HepG2 (cell line): ENCODE measurements around the gene ADAM8. TPM values are rescaled to one million over a fixed set of nuclear protein-coding genes. Genes with fewer than 3 reads are reported as not detected.

Experiments
- BRCA1 ChIP-seq: sonication (generic); formaldehyde crosslinking; IDR thresholded peaks from 2 replicates; pipeline ENCODE4 v1.4.0; 2020; ENCODE audit warnings: missing genetic modification reagents
- CEBPZ ChIP-seq: IDR thresholded peaks from 2 replicates; pipeline ENCODE4 v1.6.1; 2012; ENCODE audit warnings: low read length, improper control_type of control experiment
- DRAP1 ChIP-seq: IDR thresholded peaks from 2 replicates; pipeline ENCODE4 v1.6.1; 2016; ENCODE audit warnings: missing genetic modification reagents, missing compliant biosample characterization
- ELF3 ChIP-seq: IDR thresholded peaks from 2 replicates; pipeline ENCODE4 v1.6.1; 2016; ENCODE audit warnings: missing genetic modification reagents, missing compliant biosample characterization
- FLYWCH1 ChIP-seq: sonication (generic); formaldehyde crosslinking; IDR thresholded peaks from 2 replicates; pipeline ENCODE4 v1.8.1; 2023; ENCODE audit warnings: mild to moderate bottlenecking, missing genetic modification reagents
- FOXA1 ChIP-seq, 2 experiments: fragments of 450-650 bp in 1 of 2; sonication (generic) in 1 of 2; formaldehyde crosslinking in 1 of 2; IDR thresholded peaks; 2 replicates each; pipeline versions ENCODE4 v1.4.0 to v1.6.1; 2016 to 2020; ENCODE audit warnings: missing genetic modification reagents in 1 of 2
- FOXC1 ChIP-seq: sonication (generic); formaldehyde crosslinking; IDR thresholded peaks from 2 replicates; pipeline ENCODE4 v1.8.0; 2022; ENCODE audit warnings: mild to moderate bottlenecking, missing genetic modification reagents, borderline replicate concordance
- FOXP1 ChIP-seq, 2 experiments: fragments of 450-650 bp in 1 of 2; IDR thresholded peaks; 2 replicates each; pipeline ENCODE4 v1.6.1; 2017 to 2018; ENCODE audit warnings: antibody characterized with exemption in 1 of 2
- MAF1 ChIP-seq: sonication (generic); formaldehyde crosslinking; IDR thresholded peaks from 2 replicates; pipeline ENCODE4 v1.5.0; 2020; ENCODE audit warnings: missing genetic modification reagents, borderline replicate concordance
- MNT ChIP-seq: fragments of 450-650 bp; IDR thresholded peaks from 2 replicates; pipeline ENCODE4 v1.6.1; 2016
- REPIN1 ChIP-seq: sonication (generic); formaldehyde crosslinking; IDR thresholded peaks from 2 replicates; pipeline ENCODE4 v1.8.0; 2022; ENCODE audit warnings: missing genetic modification reagents, low read depth, mild to moderate bottlenecking, borderline replicate concordance
- SIN3A ChIP-seq: IDR thresholded peaks from 2 replicates; pipeline ENCODE4 v1.6.1; 2011; ENCODE audit warnings: low read depth, mild to moderate bottlenecking, control low read depth, low read length, borderline replicate concordance
- TFDP2 ChIP-seq: sonication (generic); formaldehyde crosslinking; IDR thresholded peaks from 2 replicates; pipeline ENCODE4 v1.4.0; 2020; ENCODE audit warnings: missing genetic modification reagents
- YEATS2 ChIP-seq: sonication (generic); formaldehyde crosslinking; IDR thresholded peaks from 2 replicates; pipeline ENCODE4 v1.4.0; 2020; ENCODE audit warnings: missing genetic modification reagents, borderline replicate concordance
- ZNF18 ChIP-seq: sonication (generic); formaldehyde crosslinking; IDR thresholded peaks from 2 replicates; pipeline ENCODE4 v1.8.0; 2022; ENCODE audit warnings: mild to moderate bottlenecking, missing genetic modification reagents; ENCODE audit not compliant: insufficient replicate concordance
- ZNF292 ChIP-seq: sonication (generic); formaldehyde crosslinking; IDR thresholded peaks from 2 replicates; pipeline ENCODE4 v1.8.1; 2022; ENCODE audit warnings: mild to moderate bottlenecking, low read depth, missing genetic modification reagents, borderline replicate concordance
- ZNF331 ChIP-seq: sonication (generic); formaldehyde crosslinking; IDR thresholded peaks from 2 replicates; pipeline ENCODE4 v1.4.0; 2020; ENCODE audit warnings: missing genetic modification reagents
- ZNF414 ChIP-seq: sonication (generic); formaldehyde crosslinking; IDR thresholded peaks from 2 replicates; pipeline ENCODE4 v1.5.0; 2020; ENCODE audit warnings: missing genetic modification reagents
- ZNF576 ChIP-seq: sonication (generic); formaldehyde crosslinking; IDR thresholded peaks from 2 replicates; pipeline ENCODE4 v1.4.0; 2020; ENCODE audit warnings: mild to moderate bottlenecking, missing genetic modification reagents
- polyA plus RNA-seq, 8 experiments: library from polyadenylated mRNA; depleted of rRNA in 3 of 8; stranded (reverse) in 7 of 8; unstranded in 1 of 8; fragments of >200 nt; fragmentation: Illumina TruSeq in 4 of 8; extraction: Trizol in 4 of 8; gene quantifications; 2 replicates each; pipeline versions ENCODE4 v1.2.1 to v1.2.3, GENCODE V29; 2011 to 2016; ENCODE audit warnings: low read depth in 4 of 8, missing spikeins in 1 of 8, mixed read lengths in 1 of 8; ENCODE audit not compliant: insufficient read depth in 1 of 8
- total RNA-seq, 5 experiments: library from RNA; depleted of rRNA; stranded (reverse); fragments of >200 nt; fragmentation: Illumina TruSeq; extraction: Trizol; gene quantifications; 2 replicates each; pipeline ENCODE4 v1.2.3, GENCODE V29; 2016; ENCODE audit warnings: low read depth in 1 of 5

Gene ADAM8
- total and polyA plus RNA-seq, 2 of the 13 experiments (the other 11 are each of a cell fraction or from before 2014, with no cell fraction given): 0.24 to 0.93 TPM

GRCh38 chr10:133307776-133308420 lies 31.2 kb upstream of the ADAM8 start (continued):
- TF ChIP-seq YEATS2 (CRISPR knock-in tag) (no peak; the same call in 1 of the 2 replicates), ZNF414 (CRISPR knock-in tag) (no peak), FOXA1 (IDR thresholded peaks at IDR 0.05) (no peak), FOXA1 (CRISPR knock-in tag; IDR thresholded peaks at IDR 0.05) (peak; percentile 73), FLYWCH1 (CRISPR knock-in tag) (no peak), CEBPZ (no peak), ZNF18 (CRISPR knock-in tag) (peak; percentile 43), ZNF576 (CRISPR knock-in tag) (no peak), REPIN1 (CRISPR knock-in tag) (peak; percentile 55; the same call in 1 of the 2 replicates), FOXP1 (IDR thresholded peaks at IDR 0.05) (no peak), FOXP1 (CRISPR knock-in tag; IDR thresholded peaks at IDR 0.05) (peak; percentile 16; the same call in 1 of the 2 replicates), ELF3 (CRISPR knock-in tag) (0 out of 2 replicates have a peak, but pooled peaks have one; percentile 13), ZNF331 (0 out of 2 replicates have a peak, but pooled peaks have one; percentile 28), DRAP1 (CRISPR knock-in tag) (peak; percentile 9; the same call in 1 of the 2 replicates), SIN3A (peak; percentile 61; the same call in 1 of the 2 replicates), ZNF292 (CRISPR knock-in tag) (no peak), MNT (peak; percentile 32; the same call in 1 of the 2 replicates), MAF1 (CRISPR knock-in tag) (no peak), FOXC1 (no peak; the same call in 1 of the 2 replicates), BRCA1 (CRISPR knock-in tag) (0 out of 2 replicates have a peak, but pooled peaks have one; percentile 25), TFDP2 (CRISPR knock-in tag) (no peak)
